ENCODE data around the gene ITGB3. TPM values are rescaled to one million over a fixed set of nuclear protein-coding genes. Genes with fewer than 3 reads are reported as not detected.
A peak's percentile ranks its signal among the peaks of the same experiment; 100 is the strongest.

The ITGB3 gene
- total and polyA plus RNA-seq, 10 donors: 0.30 to 56.0 (median 31.1) TPM

DNA sequence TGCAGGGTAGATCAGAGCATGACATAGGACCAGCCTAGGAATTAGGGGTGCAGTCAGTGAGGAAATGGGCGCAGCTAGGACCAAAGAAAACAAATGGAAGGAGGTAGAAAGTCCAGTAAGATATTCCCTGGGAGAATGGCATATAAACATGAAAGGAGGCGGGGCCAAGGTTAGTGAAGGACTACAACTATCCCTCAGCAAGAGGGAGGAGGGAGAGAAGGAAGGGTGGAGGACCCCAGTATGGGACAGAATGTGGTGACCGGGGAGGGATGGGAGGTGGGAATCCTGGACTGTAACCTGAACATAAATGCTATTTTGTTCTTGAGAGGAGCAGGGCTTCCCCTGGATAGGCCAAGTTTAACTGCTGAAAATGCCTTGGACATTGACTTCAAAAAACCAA, 22.8 kb downstream of the ITGB3 start:
- no peaks in the 10 kb centered on the region for H3K9me3 ChIP-seq
- no peaks in the 10 kb centered on the region for H3K27me3 ChIP-seq (replicated peaks in 1 of 7)
- H3K27ac ChIP-seq: peak overlapping the region in 7 of 8 donors; percentile 0 to 83 (median 59)
- no peak for TF ChIP-seq POLR2A (IDR thresholded peaks at IDR 0.05)
- no peak for TF ChIP-seq POLR2AphosphoS5 (IDR thresholded peaks at IDR 0.05)
- no peak for TF ChIP-seq CTCF (IDR thresholded peaks at IDR 0.05 in 8 of 11, conservative IDR thresholded peaks at IDR 0.05 in 3 of 11)
- intact Hi-C loops (cut with DNase I; ENCODE audit: low total_unique reads): no loop called here
- H3K36me3 ChIP-seq: no peaks in the 10 kb centered on the region
- 82 to 98% (median 87%) methylated on average over 3 of the region's 3 CpGs for WGBS, 5 donors
- DNase-seq: no peak
- no peak overlapping the region for H3K4me3 ChIP-seq
- H3K4me1 ChIP-seq: peaks cover 21 to 72% (median 48%) of the 10 kb centered on the region in 6 donors

DNA sequence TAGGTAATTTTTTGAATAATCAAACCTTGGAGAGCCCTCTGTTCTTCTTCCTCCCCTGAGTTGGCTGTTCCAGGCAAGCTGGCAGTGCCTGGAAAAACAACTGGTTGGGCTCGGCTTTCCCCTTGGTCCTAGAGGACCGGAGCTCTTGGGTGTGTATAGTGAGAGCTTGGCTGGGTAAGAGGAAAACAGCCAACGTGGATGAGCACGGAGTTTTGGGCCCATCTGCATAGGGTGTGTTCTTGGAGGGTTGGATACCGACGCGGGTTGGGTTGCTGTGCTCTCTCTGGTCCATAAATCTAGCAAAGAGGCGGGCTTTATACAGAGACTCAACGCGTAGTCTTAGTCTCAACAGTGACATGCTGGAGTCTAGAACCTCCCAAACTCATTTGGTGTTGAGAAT, 23.2 kb downstream of the ITGB3 start:
- TF ChIP-seq CTCF (IDR thresholded peaks at IDR 0.05 in 8 of 11, conservative IDR thresholded peaks at IDR 0.05 in 3 of 11) (no peak), POLR2A (IDR thresholded peaks at IDR 0.05) (no peak), POLR2AphosphoS5 (IDR thresholded peaks at IDR 0.05) (no peak)
- Histone ChIP-seq H3K4me1 (peaks cover 21 to 76% (median 48%) of the 10 kb centered on the region in 6 donors), H3K4me3 (no peak overlapping the region), H3K36me3 (no peaks in the 10 kb centered on the region), H3K27me3 (replicated peaks in 1 of 7) (no peaks in the 10 kb centered on the region), H3K27ac (peak overlapping the region in 7 of 8 donors; percentile 0 to 83 (median 59)), H3K9me3 (no peaks in the 10 kb centered on the region)
- no peak for DNase-seq
- 61 to 72% (median 67%) methylated on average over 10 of the region's 10 CpGs for WGBS, 5 donors
- intact Hi-C loops (cut with DNase I; ENCODE audit: low total_unique reads): no loop called here

GRCh38 chr17:47277921-47278320, 24.3 kb downstream of the ITGB3 start:
- intact Hi-C loops (cut with DNase I; ENCODE audit: low total_unique reads): no loop called here
- H3K27ac ChIP-seq: peak overlapping the region in 7 of 8 donors; percentile 48 to 83 (median 64)
- 88 to 99% (median 90%) methylated on average over 1 of the region's 1 CpG for WGBS, 5 donors

DNA sequence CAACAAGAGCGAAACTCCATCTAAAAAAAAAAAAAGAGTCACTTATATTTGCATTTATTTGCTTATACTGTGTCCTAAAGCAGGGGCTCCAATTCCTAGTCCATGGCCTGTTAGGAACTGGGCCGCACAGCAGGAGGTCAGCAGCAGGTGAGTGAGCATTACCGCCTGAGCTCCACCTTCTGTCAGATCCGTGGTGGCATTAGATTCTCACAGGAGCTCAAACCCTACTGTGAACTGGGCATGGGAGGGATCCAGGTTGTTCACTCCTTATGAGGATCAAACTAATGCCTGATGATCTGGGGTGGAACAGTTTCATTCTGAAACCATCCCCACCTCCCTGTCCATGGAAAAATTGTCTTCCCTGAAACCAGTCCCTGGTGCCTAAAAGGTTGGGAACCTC, 24.9 kb downstream of the ITGB3 start:
- Histone ChIP-seq H3K27me3 (replicated peaks in 1 of 7) (no peaks in the 10 kb centered on the region), H3K36me3 (no peaks in the 10 kb centered on the region), H3K27ac (peak overlapping the region; percentile 43 to 83 (median 62)), H3K4me3 (peak overlapping the region in 1 of 8 donors; percentile 12), H3K4me1 (peaks cover 21 to 73% (median 48%) of the 10 kb centered on the region in 6 donors), H3K9me3 (no peaks in the 10 kb centered on the region)
- no peak for DNase-seq
- TF ChIP-seq POLR2AphosphoS5 (IDR thresholded peaks at IDR 0.05): no peak
- intact Hi-C loops (cut with DNase I; ENCODE audit: low total_unique reads): no loop called here
- WGBS, 5 donors: 80 to 93% (median 83%) methylated on average over 4 of the region's 4 CpGs

More at GRCh38 chr17:47277921-47278320, 24.3 kb downstream of the ITGB3 start:
- Histone ChIP-seq H3K4me1 (peaks cover 21 to 77% (median 48%) of the 10 kb centered on the region in 6 donors), H3K4me3 (no peak overlapping the region), H3K27me3 (replicated peaks in 1 of 7) (no peaks in the 10 kb centered on the region), H3K36me3 (no peaks in the 10 kb centered on the region), H3K9me3 (no peaks in the 10 kb centered on the region)
- DNase-seq: no peak
- TF ChIP-seq CTCF (IDR thresholded peaks at IDR 0.05 in 8 of 11, conservative IDR thresholded peaks at IDR 0.05 in 3 of 11): no peak
- no peak for TF ChIP-seq POLR2AphosphoS5 (IDR thresholded peaks at IDR 0.05)
- no peak for TF ChIP-seq POLR2A (IDR thresholded peaks at IDR 0.05)

All from spleen (tissue), 11 donors.